Testis (tissue), 3 donors: ENCODE data around the gene WNT2. TPM values are rescaled to one million over a fixed set of nuclear protein-coding genes. Genes with fewer than 3 reads are reported as not detected.

Experiments
- DNase-seq: peaks from one replicate; pipeline ENCODE4 v3.0.0-alpha.2; 2019
- H3K27ac ChIP-seq, 2 donors: fragments of 200-600 bp; sonication (generic); one replicate each; pipeline ENCODE4 v1.5.1; 2019
- H3K27me3 ChIP-seq: fragments of 200-600 bp; sonication (generic); one replicate; pipeline ENCODE4 v1.5.1; 2019
- H3K36me3 ChIP-seq: fragments of 200-600 bp; sonication (generic); one replicate; pipeline ENCODE4 v1.5.1; 2017; ENCODE audit warnings: low read depth; ENCODE audit errors: missing control alignments
- H3K4me1 ChIP-seq: fragments of 200-600 bp; sonication (generic); one replicate; pipeline ENCODE4 v1.5.1; 2019
- H3K4me3 ChIP-seq, 2 donors: fragments of 200-600 bp; sonication (generic); one replicate each; pipeline ENCODE4 v1.5.1; 2017 to 2019
- H3K9me3 ChIP-seq: fragments of 200-600 bp; sonication (generic); one replicate; pipeline ENCODE4 v1.5.1; 2017
- POLR2A ChIP-seq: fragments of 450-650 bp; IDR thresholded peaks from one replicate; pipeline ENCODE4 v1.6.1; 2017; ENCODE audit warnings: antibody characterized with exemption, mild to moderate bottlenecking, moderate library complexity
- WGBS, 2 donors: methylation state at CpG; one replicate each; pipeline ENCODE4 v1.1.5; 2018; 5-methylcytosine and 5-hydroxymethylcytosine counted together
- intact Hi-C: fragments of 100-400 bp; cut with DNase I; formaldehyde crosslinking; loops from one replicate; pipeline ENCODE4 v1.15.1; 2023; ENCODE audit warnings: low total_unique reads
- polyA plus RNA-seq: library from polyadenylated mRNA; stranded (reverse); fragments of 350-450 nt; fragmentation: Illumina TruSeq; extraction: RNeasy Lipid Tissue Mini Kit (QIAGEN cat#74804); gene quantifications from one replicate; pipeline ENCODE4 v1.2.3, GENCODE V29; 2014; ENCODE audit warnings: low read depth, low replicate concordance; ENCODE audit not compliant: insufficient read depth
- total RNA-seq, 2 donors: library from RNA; depleted of rRNA; stranded (reverse); fragments of >200 nt; gene quantifications; one replicate each; pipeline ENCODE4 v1.2.3, GENCODE V29; 2016
- TF ChIP-seq, protein P1 (sequence below), 3 experiments: fragments of 450-650 bp in 2 of 3; fragments of 200-600 bp in 1 of 3; sonication (generic) in 1 of 3; IDR thresholded peaks; one replicate each; pipeline ENCODE4 v1.5.1; 2016 to 2019; ENCODE audit warnings: antibody characterized with exemption in 3 of 3, mild to moderate bottlenecking in 2 of 3, moderate library complexity in 1 of 3

The WNT2 gene
- total and polyA plus RNA-seq, 3 donors from 2014 or later = 1.3 to 6.5 (median 2.7) TPM

DNA sequence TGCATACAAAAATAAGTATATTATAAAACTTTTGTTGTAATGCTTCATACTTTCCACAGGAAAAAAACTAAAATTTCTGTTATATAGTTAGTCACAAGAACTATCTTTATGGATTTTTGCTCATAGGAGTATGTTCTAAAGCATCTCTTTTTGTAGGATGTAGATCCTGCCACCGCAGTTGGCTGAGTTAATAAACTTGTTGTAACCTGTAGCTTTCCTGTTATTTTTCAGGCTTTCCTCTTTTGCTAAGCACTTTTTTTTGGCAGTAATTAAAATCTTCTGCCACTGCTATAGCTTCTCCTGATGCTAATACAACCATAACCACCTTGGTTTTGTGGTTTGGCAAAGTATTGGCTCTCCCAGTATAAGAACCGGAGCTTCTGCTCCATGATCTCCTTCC lies 60.3 kb downstream of the WNT2 start:
- Histone ChIP-seq H3K4me1 (no peaks in the 10 kb centered on the region), H3K4me3 (no peak overlapping the region), H3K27me3 (no peaks in the 10 kb centered on the region), H3K9me3 (no peaks in the 10 kb centered on the region), H3K36me3 (no peaks in the 10 kb centered on the region), H3K27ac (no peak overlapping the region)
- WGBS, 2 donors = 98 to 100% methylated on average over 2 of the region's 2 CpGs
- TF ChIP-seq, protein P1, sequence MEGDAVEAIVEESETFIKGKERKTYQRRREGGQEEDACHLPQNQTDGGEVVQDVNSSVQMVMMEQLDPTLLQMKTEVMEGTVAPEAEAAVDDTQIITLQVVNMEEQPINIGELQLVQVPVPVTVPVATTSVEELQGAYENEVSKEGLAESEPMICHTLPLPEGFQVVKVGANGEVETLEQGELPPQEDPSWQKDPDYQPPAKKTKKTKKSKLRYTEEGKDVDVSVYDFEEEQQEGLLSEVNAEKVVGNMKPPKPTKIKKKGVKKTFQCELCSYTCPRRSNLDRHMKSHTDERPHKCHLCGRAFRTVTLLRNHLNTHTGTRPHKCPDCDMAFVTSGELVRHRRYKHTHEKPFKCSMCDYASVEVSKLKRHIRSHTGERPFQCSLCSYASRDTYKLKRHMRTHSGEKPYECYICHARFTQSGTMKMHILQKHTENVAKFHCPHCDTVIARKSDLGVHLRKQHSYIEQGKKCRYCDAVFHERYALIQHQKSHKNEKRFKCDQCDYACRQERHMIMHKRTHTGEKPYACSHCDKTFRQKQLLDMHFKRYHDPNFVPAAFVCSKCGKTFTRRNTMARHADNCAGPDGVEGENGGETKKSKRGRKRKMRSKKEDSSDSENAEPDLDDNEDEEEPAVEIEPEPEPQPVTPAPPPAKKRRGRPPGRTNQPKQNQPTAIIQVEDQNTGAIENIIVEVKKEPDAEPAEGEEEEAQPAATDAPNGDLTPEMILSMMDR (IDR thresholded peaks at IDR 0.05) = no peak
- no peak for TF ChIP-seq POLR2A
- intact Hi-C loops = no loop called here
- no peak for DNase-seq

DNA sequence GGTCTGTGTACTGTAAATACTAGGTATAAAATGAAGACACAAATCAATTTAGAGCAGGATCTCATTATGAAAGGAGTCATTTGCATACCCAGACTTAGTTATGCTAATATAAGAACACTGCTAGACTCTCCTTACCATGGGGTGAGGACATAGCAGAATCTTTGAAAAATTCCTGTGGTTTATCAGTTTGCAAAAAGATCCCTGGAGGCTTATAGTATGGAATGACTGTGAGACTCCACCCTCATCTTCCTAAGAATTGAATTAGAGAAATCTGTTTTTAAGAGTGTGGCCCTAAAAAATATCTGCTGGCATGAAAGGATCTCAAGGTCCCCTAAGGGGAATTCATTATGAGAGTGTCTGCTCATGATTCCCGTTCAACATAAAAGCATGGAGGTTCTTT lies 63.2 kb downstream of the WNT2 start:
- no peak overlapping the region for H3K4me3 ChIP-seq
- H3K36me3 ChIP-seq = no peaks in the 10 kb centered on the region
- no peaks in the 10 kb centered on the region for H3K4me1 ChIP-seq
- H3K27me3 ChIP-seq = no peaks in the 10 kb centered on the region
- 47 to 85% methylated on average over 1 of the region's 1 CpG for WGBS, 2 donors
- intact Hi-C loops = no loop called here
- no peak overlapping the region for H3K27ac ChIP-seq
- TF ChIP-seq POLR2A = no peak
- TF ChIP-seq, protein P1 (IDR thresholded peaks at IDR 0.05) = no peak
- no peak for DNase-seq
- H3K9me3 ChIP-seq = no peaks in the 10 kb centered on the region

DNA sequence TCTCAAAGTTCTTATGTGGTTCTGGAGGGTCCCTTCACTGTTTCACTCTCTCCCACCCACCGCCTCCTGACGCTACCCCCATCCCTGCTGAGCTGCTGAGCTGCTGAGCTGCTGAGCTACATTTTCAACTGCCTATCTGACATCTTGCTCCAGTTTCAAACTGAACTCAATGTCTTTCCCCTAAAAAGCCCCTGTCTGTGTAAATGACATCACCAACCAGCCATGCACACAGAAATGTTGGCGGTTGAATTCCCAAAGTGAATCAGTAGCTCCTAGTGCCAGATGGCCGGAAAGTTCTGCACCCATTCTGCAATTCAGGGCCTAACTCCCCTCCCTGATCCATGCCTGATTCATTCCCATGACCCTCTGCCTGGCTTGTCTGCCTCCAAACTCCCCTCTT lies 71.2 kb downstream of the WNT2 start:
- Histone ChIP-seq H3K27ac (no peak overlapping the region), H3K27me3 (no peaks in the 10 kb centered on the region), H3K4me3 (no peak overlapping the region), H3K4me1 (no peaks in the 10 kb centered on the region), H3K36me3 (no peaks in the 10 kb centered on the region), H3K9me3 (no peaks in the 10 kb centered on the region)
- no peak for DNase-seq
- intact Hi-C loops = no loop called here
- no peak for TF ChIP-seq POLR2A
- TF ChIP-seq, protein P1 (IDR thresholded peaks at IDR 0.05) = no peak
- WGBS, 2 donors = 84 to 91% methylated on average over 4 of the region's 4 CpGs

DNA sequence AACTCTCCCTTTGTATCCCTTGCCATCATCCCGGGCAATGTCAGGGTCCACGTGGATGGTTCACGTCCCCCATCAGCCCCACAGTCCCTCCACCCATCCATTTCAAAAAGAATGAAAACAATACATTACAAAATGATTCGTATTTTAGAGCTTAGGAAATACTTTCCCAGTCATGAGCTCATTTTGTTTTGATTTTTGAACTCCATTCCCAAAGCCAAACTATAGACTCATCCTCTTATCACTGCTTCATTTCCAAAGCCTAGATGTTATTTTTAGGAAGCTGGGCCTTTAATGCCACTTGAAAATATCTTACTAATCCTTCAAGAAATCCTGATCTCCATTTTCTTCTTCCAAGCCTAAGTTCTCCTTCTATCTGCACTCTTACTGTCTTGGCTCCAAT lies 72.1 kb downstream of the WNT2 start:
- 77 to 87% methylated on average over 4 of the region's 4 CpGs for WGBS, 2 donors
- no peaks in the 10 kb centered on the region for H3K9me3 ChIP-seq
- DNase-seq = no peak
- H3K27me3 ChIP-seq = no peaks in the 10 kb centered on the region
- no peaks in the 10 kb centered on the region for H3K36me3 ChIP-seq
- H3K4me3 ChIP-seq = no peak overlapping the region
- no peaks in the 10 kb centered on the region for H3K4me1 ChIP-seq
- intact Hi-C loops = no loop called here
- TF ChIP-seq, protein P1 (IDR thresholded peaks at IDR 0.05) = no peak
- TF ChIP-seq POLR2A = no peak
- no peak overlapping the region for H3K27ac ChIP-seq

DNA sequence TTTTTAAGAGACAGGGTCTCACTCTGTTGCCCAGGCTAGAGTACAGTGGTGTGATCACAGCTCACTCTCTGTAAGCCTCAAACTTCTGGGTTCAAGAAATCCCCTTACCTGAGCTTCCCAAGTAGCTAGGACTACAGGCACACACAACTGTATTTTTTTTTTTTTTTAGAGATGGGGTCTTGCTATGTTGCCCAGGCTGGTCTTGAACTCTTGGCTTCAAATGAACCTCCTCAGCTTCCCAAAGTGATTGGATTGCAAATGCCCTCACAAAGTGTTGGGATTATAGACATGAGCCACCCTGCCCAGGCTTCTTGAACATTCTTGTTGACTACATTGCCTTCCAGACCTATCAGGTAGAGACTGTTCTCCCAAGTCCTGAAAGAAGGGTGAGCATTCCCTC lies 72.6 kb downstream of the WNT2 start:
- Histone ChIP-seq H3K9me3 (no peaks in the 10 kb centered on the region), H3K4me3 (no peak overlapping the region), H3K27ac (no peak overlapping the region), H3K36me3 (no peaks in the 10 kb centered on the region), H3K4me1 (no peaks in the 10 kb centered on the region), H3K27me3 (no peaks in the 10 kb centered on the region)
- intact Hi-C loops = no loop called here
- DNase-seq = no peak
- TF ChIP-seq, protein P1 (IDR thresholded peaks at IDR 0.05) = no peak
- no peak for TF ChIP-seq POLR2A
